HepG2 (cell line): ENCODE measurements around the gene TST. TPM values are rescaled to one million over a fixed set of nuclear protein-coding genes. Genes with fewer than 3 reads are reported as not detected.

Experiments
- CBX2 ChIP-seq, 2 experiments: fragments of 200-600 bp in 1 of 2; sonication (generic); formaldehyde crosslinking in 1 of 2; IDR thresholded peaks; 2 replicates each; pipeline versions ENCODE4 v1.7.0 to v1.8.1; 2018 to 2022; ENCODE audit warnings: low read depth in 2 of 2, low read length in 1 of 2, mild to moderate bottlenecking in 1 of 2, missing genetic modification reagents in 1 of 2
- DBP ChIP-seq: sonication (generic); formaldehyde crosslinking; IDR thresholded peaks from 2 replicates; pipeline ENCODE4 v1.4.0; 2020; ENCODE audit warnings: missing genetic modification reagents; ENCODE audit errors: not compliant biosample characterization
- GMEB2 ChIP-seq: IDR thresholded peaks from 2 replicates; pipeline ENCODE4 v1.6.1; 2016; ENCODE audit warnings: missing biosample characterization, missing genetic modification reagents, low read depth
- HMG20A ChIP-seq: IDR thresholded peaks from 2 replicates; pipeline ENCODE4 v1.6.1; 2016; ENCODE audit warnings: borderline replicate concordance
- KLF12 ChIP-seq: sonication (generic); formaldehyde crosslinking; IDR thresholded peaks from 2 replicates; pipeline ENCODE4 v1.4.0; 2020; ENCODE audit warnings: missing genetic modification reagents, borderline replicate concordance
- NFE2 ChIP-seq: sonication (generic); formaldehyde crosslinking; IDR thresholded peaks from 2 replicates; pipeline ENCODE4 v1.4.0; 2020; ENCODE audit warnings: missing genetic modification reagents
- POLR2G ChIP-seq: fragments of 200-400 bp; formaldehyde crosslinking; IDR thresholded peaks from 2 replicates; pipeline ENCODE4 v1.6.1; 2018; ENCODE audit warnings: mild to moderate bottlenecking, low read depth, low read length, moderate library complexity
- ZBTB40 ChIP-seq, 2 experiments: fragments of 450-650 bp in 1 of 2; sonication (generic) in 1 of 2; formaldehyde crosslinking in 1 of 2; IDR thresholded peaks; 2 replicates each; pipeline versions ENCODE4 v1.6.1 to v1.8.0; 2016 to 2022; ENCODE audit warnings: antibody characterized with exemption in 1 of 2, mild to moderate bottlenecking in 1 of 2, missing genetic modification reagents in 1 of 2
- ZMYM2 ChIP-seq: sonication (generic); formaldehyde crosslinking; IDR thresholded peaks from 2 replicates; pipeline ENCODE4 v1.8.0; 2022; ENCODE audit warnings: mild to moderate bottlenecking, missing genetic modification reagents
- ZNF280B ChIP-seq: sonication (generic); formaldehyde crosslinking; IDR thresholded peaks from 2 replicates; pipeline ENCODE4 v1.5.0; 2020; ENCODE audit warnings: missing genetic modification reagents, mild to moderate bottlenecking, borderline replicate concordance
- ZNF30 ChIP-seq: sonication (generic); formaldehyde crosslinking; IDR thresholded peaks from 2 replicates; pipeline ENCODE4 v1.5.0; 2020; ENCODE audit warnings: mild to moderate bottlenecking, missing genetic modification reagents
- ZNF33B ChIP-seq: sonication (generic); formaldehyde crosslinking; IDR thresholded peaks from 2 replicates; pipeline ENCODE4 v1.5.1; 2020; ENCODE audit warnings: mild to moderate bottlenecking, missing genetic modification reagents
- ZSCAN30 ChIP-seq: sonication (generic); formaldehyde crosslinking; IDR thresholded peaks from 2 replicates; pipeline ENCODE4 v1.5.0; 2020; ENCODE audit warnings: mild to moderate bottlenecking, missing genetic modification reagents
- polyA plus RNA-seq, 8 experiments: library from polyadenylated mRNA; depleted of rRNA in 3 of 8; stranded (reverse) in 7 of 8; unstranded in 1 of 8; fragments of >200 nt; fragmentation: Illumina TruSeq in 4 of 8; extraction: Trizol in 4 of 8; gene quantifications; 2 replicates each; pipeline versions ENCODE4 v1.2.1 to v1.2.3, GENCODE V29; 2011 to 2016; ENCODE audit warnings: low read depth in 4 of 8, missing spikeins in 1 of 8, mixed read lengths in 1 of 8; ENCODE audit not compliant: insufficient read depth in 1 of 8
- total RNA-seq, 5 experiments: library from RNA; depleted of rRNA; stranded (reverse); fragments of >200 nt; fragmentation: Illumina TruSeq; extraction: Trizol; gene quantifications; 2 replicates each; pipeline ENCODE4 v1.2.3, GENCODE V29; 2016; ENCODE audit warnings: low read depth in 1 of 5

Gene TST
- total and polyA plus RNA-seq, 2 of the 13 experiments (the other 11 are each of a cell fraction or from before 2014, with no cell fraction given): 44.6 to 63.6 TPM

GRCh38 chr22:37033605-37034430, 14.6 kb upstream of the TST start (continued):
- no peak for TF ChIP-seq ZBTB40 (IDR thresholded peaks at IDR 0.05)
- no peak for TF ChIP-seq ZBTB40 (CRISPR knock-in tag; IDR thresholded peaks at IDR 0.05)
- TF ChIP-seq ZNF280B (CRISPR knock-in tag): no peak; the same call in 1 of the 2 replicates
- TF ChIP-seq ZMYM2 (CRISPR knock-in tag): peak; percentile 82
- peak; percentile 34; the same call in 1 of the 2 replicates for TF ChIP-seq HMG20A (CRISPR knock-in tag)
- no peak for TF ChIP-seq NFE2
- TF ChIP-seq DBP (CRISPR knock-in tag): no peak
- peak; percentile 76; the same call in 1 of the 2 replicates for TF ChIP-seq KLF12 (CRISPR knock-in tag)
- TF ChIP-seq ZNF33B (CRISPR knock-in tag): no peak
- TF ChIP-seq CBX2 (IDR thresholded peaks at IDR 0.05; ENCODE audit: low read depth, low read length): no peak
- TF ChIP-seq CBX2 (CRISPR knock-in tag; IDR thresholded peaks at IDR 0.05; ENCODE audit: low read depth): no peak
- TF ChIP-seq ZNF30: no peak
- TF ChIP-seq POLR2G: peak; percentile 86
- no peak for TF ChIP-seq GMEB2 (CRISPR knock-in tag)
- TF ChIP-seq ZSCAN30 (CRISPR knock-in tag): no peak
